HepG2 (cell line): ENCODE measurements around the gene SULT2A1. TPM values are rescaled to one million over a fixed set of nuclear protein-coding genes. Genes with fewer than 3 reads are reported as not detected.

Experiments
- ADNP ChIP-seq: sonication (generic); formaldehyde crosslinking; IDR thresholded peaks from 2 replicates; pipeline ENCODE4 v1.4.0; 2020; ENCODE audit warnings: missing genetic modification reagents
- ATF7-NPFF ChIP-seq: sonication (generic); formaldehyde crosslinking; IDR thresholded peaks from 2 replicates; pipeline ENCODE4 v1.8.1; 2023; ENCODE audit warnings: mild to moderate bottlenecking, low read depth, missing genetic modification reagents, moderate library complexity
- BCL6 ChIP-seq: IDR thresholded peaks from 2 replicates; pipeline ENCODE4 v1.6.1; 2016; ENCODE audit warnings: missing genetic modification reagents, missing compliant biosample characterization
- DMAP1 ChIP-seq: IDR thresholded peaks from 2 replicates; pipeline ENCODE4 v1.6.1; 2016
- FOXJ3 ChIP-seq: sonication (generic); formaldehyde crosslinking; IDR thresholded peaks from 2 replicates; pipeline ENCODE4 v1.4.0; 2020; ENCODE audit warnings: missing genetic modification reagents, mild to moderate bottlenecking, borderline replicate concordance
- HNF4G ChIP-seq, 2 experiments: sonication (generic) in 1 of 2; formaldehyde crosslinking in 1 of 2; IDR thresholded peaks; 2 replicates each; pipeline versions ENCODE4 v1.4.0 to v1.6.1; 2011 to 2020; ENCODE audit warnings: borderline replicate concordance in 2 of 2, low read depth in 2 of 2, mild to moderate bottlenecking in 2 of 2, low read length in 1 of 2, missing genetic modification reagents in 1 of 2, moderate library complexity in 1 of 2
- HOXD1 ChIP-seq: sonication (generic); formaldehyde crosslinking; IDR thresholded peaks from 2 replicates; pipeline ENCODE4 v1.5.0; 2020; ENCODE audit warnings: missing genetic modification reagents
- KLF9 ChIP-seq: IDR thresholded peaks from 2 replicates; pipeline ENCODE4 v1.6.1; 2016; ENCODE audit warnings: low read depth
- MLLT10 ChIP-seq: sonication (generic); formaldehyde crosslinking; IDR thresholded peaks from 2 replicates; pipeline ENCODE4 v1.4.0; 2020; ENCODE audit warnings: missing genetic modification reagents
- PCBP2 ChIP-seq: fragments of 200-400 bp; formaldehyde crosslinking; optimal IDR thresholded peaks from 2 replicates; pipeline ENCODE3; 2018; ENCODE audit warnings: low read length, low read depth; ENCODE audit not compliant: poor library complexity, severe bottlenecking
- RFX5 ChIP-seq: IDR thresholded peaks from 2 replicates; pipeline ENCODE4 v1.6.1; 2011; ENCODE audit warnings: low read depth, low read length, improper control_type of control experiment
- SAP130 ChIP-seq: IDR thresholded peaks from 2 replicates; pipeline ENCODE4 v1.6.1; 2016; ENCODE audit warnings: low read depth
- SMAD3 ChIP-seq: sonication (generic); formaldehyde crosslinking; IDR thresholded peaks from 2 replicates; pipeline ENCODE4 v1.4.0; 2020; ENCODE audit warnings: missing genetic modification reagents
- SMC3 ChIP-seq: IDR thresholded peaks from 2 replicates; pipeline ENCODE4 v1.6.1; 2011; ENCODE audit warnings: low read length, improper control_type of control experiment
- THYN1 ChIP-seq: sonication (generic); formaldehyde crosslinking; IDR thresholded peaks from 2 replicates; pipeline ENCODE4 v1.8.1; 2023; ENCODE audit warnings: low read depth, mild to moderate bottlenecking, moderate library complexity, missing genetic modification reagents, borderline replicate concordance
- TSC22D2 ChIP-seq: sonication (generic); formaldehyde crosslinking; IDR thresholded peaks from 2 replicates; pipeline ENCODE4 v1.5.1; 2020; ENCODE audit warnings: missing genetic modification reagents, mild to moderate bottlenecking, borderline replicate concordance
- ZIK1 ChIP-seq: sonication (generic); formaldehyde crosslinking; IDR thresholded peaks from 2 replicates; pipeline ENCODE4 v1.5.0; 2020; ENCODE audit warnings: mild to moderate bottlenecking, low read depth, missing genetic modification reagents, borderline replicate concordance
- ZNF317 ChIP-seq: sonication (generic); formaldehyde crosslinking; IDR thresholded peaks from 2 replicates; pipeline ENCODE4 v1.5.0; 2020; ENCODE audit warnings: mild to moderate bottlenecking, missing genetic modification reagents
- ZNF652 ChIP-seq: IDR thresholded peaks from 2 replicates; pipeline ENCODE4 v1.6.1; 2016; ENCODE audit warnings: low read depth, borderline replicate concordance
- ZNF883 ChIP-seq: sonication (generic); formaldehyde crosslinking; IDR thresholded peaks from 2 replicates; pipeline ENCODE4 v1.5.1; 2020; ENCODE audit warnings: mild to moderate bottlenecking, missing genetic modification reagents; ENCODE audit errors: not compliant biosample characterization
- polyA plus RNA-seq, 8 experiments: library from polyadenylated mRNA; depleted of rRNA in 3 of 8; stranded (reverse) in 7 of 8; unstranded in 1 of 8; fragments of >200 nt; fragmentation: Illumina TruSeq in 4 of 8; extraction: Trizol in 4 of 8; gene quantifications; 2 replicates each; pipeline versions ENCODE4 v1.2.1 to v1.2.3, GENCODE V29; 2011 to 2016; ENCODE audit warnings: low read depth in 4 of 8, missing spikeins in 1 of 8, mixed read lengths in 1 of 8; ENCODE audit not compliant: insufficient read depth in 1 of 8
- total RNA-seq, 5 experiments: library from RNA; depleted of rRNA; stranded (reverse); fragments of >200 nt; fragmentation: Illumina TruSeq; extraction: Trizol; gene quantifications; 2 replicates each; pipeline ENCODE4 v1.2.3, GENCODE V29; 2016; ENCODE audit warnings: low read depth in 1 of 5
- TF ChIP-seq, protein P1 (sequence below): sonication (generic); formaldehyde crosslinking; IDR thresholded peaks from 2 replicates; pipeline ENCODE4 v1.8.1; 2023; ENCODE audit warnings: mild to moderate bottlenecking, missing genetic modification reagents
- TF ChIP-seq, protein P2 (sequence below): IDR thresholded peaks from 2 replicates; pipeline ENCODE4 v1.6.1; 2012; ENCODE audit warnings: low read depth, low read length, improper control_type of control experiment
- TF ChIP-seq, protein P3 (sequence below): sonication (generic); formaldehyde crosslinking; IDR thresholded peaks from 2 replicates; pipeline ENCODE4 v1.4.0; 2020; ENCODE audit warnings: missing genetic modification reagents, mild to moderate bottlenecking, borderline replicate concordance
- TF ChIP-seq, protein P4 (sequence below): fragments of 450-650 bp; IDR thresholded peaks from 2 replicates; pipeline ENCODE4 v1.6.1; 2017

The SULT2A1 gene
- total and polyA plus RNA-seq, 2 of the 13 experiments (the other 11 are each of a cell fraction or from before 2014, with no cell fraction given), result 137 to 193 TPM

DNA sequence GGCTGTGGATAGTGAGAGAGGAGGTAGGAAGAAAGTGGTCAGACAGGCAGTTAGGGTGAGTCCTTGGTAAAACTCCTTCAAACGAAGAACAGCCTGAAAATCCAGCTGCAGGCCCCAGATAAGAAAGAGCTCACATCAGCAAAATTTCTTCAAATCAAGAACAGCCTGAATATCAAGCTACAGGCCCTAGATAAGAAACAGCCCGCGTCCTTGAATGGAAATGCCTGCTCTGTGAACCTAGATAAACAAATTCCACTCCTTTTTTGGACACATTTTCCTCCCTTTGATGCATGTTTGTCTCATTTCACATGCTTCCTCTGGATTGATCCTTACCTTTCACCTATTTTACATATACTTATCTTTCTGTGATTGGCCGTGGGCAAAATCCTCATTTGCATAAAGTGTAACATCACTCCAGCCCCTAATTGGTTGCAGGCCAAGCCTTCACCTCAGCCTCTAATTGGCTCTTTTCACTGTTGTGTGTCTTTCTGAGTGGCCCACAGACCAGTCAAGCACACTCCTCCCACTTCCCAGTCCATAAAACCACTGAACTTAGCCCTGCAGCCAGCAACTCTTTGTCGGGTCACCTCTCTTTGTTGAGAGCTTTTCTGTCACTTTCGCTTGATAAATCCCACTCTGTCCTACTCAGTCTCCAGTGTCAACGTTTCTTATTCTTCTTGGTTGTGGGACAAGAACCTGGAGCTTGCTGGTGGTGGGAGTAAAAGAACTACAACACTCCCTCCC lies 6.0 kb upstream of the SULT2A1 start (continued):
- TF ChIP-seq HOXD1 (CRISPR knock-in tag), result no peak
- TF ChIP-seq THYN1 (CRISPR knock-in tag), result no peak
- no peak for TF ChIP-seq TSC22D2
- TF ChIP-seq KLF9 (CRISPR knock-in tag), result no peak
- TF ChIP-seq ZNF652 (CRISPR knock-in tag), result no peak
- peak; percentile 80; the same call in 1 of the 2 replicates for TF ChIP-seq RFX5
- TF ChIP-seq FOXJ3 (CRISPR knock-in tag), result peak; percentile 57; the same call in 1 of the 2 replicates
- TF ChIP-seq ATF7-NPFF (CRISPR knock-in tag), result peak; percentile 68; the same call in 1 of the 2 replicates
- TF ChIP-seq, protein P1, sequence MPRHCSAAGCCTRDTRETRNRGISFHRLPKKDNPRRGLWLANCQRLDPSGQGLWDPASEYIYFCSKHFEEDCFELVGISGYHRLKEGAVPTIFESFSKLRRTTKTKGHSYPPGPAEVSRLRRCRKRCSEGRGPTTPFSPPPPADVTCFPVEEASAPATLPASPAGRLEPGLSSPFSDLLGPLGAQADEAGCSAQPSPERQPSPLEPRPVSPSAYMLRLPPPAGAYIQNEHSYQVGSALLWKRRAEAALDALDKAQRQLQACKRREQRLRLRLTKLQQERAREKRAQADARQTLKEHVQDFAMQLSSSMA, result no peak
- no peak for TF ChIP-seq SMAD3 (CRISPR knock-in tag)
- no peak for TF ChIP-seq SMC3
- TF ChIP-seq, protein P2, sequence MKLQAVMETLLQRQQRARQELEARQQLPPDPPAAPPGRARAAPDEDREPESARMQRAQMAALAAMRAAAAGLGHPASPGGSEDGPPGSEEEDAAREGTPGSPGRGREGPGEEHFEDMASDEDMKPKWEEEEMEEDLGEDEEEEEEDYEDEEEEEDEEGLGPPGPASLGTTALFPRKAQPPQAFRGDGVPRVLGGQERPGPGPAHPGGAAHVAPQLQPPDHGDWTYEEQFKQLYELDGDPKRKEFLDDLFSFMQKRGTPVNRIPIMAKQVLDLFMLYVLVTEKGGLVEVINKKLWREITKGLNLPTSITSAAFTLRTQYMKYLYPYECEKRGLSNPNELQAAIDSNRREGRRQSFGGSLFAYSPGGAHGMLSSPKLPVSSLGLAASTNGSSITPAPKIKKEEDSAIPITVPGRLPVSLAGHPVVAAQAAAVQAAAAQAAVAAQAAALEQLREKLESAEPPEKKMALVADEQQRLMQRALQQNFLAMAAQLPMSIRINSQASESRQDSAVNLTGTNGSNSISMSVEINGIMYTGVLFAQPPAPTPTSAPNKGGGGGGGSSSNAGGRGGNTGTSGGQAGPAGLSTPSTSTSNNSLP, result peak; percentile 96
- TF ChIP-seq SAP130 (CRISPR knock-in tag), result peak; percentile 70
- TF ChIP-seq MLLT10, result no peak
- TF ChIP-seq, protein P3, sequence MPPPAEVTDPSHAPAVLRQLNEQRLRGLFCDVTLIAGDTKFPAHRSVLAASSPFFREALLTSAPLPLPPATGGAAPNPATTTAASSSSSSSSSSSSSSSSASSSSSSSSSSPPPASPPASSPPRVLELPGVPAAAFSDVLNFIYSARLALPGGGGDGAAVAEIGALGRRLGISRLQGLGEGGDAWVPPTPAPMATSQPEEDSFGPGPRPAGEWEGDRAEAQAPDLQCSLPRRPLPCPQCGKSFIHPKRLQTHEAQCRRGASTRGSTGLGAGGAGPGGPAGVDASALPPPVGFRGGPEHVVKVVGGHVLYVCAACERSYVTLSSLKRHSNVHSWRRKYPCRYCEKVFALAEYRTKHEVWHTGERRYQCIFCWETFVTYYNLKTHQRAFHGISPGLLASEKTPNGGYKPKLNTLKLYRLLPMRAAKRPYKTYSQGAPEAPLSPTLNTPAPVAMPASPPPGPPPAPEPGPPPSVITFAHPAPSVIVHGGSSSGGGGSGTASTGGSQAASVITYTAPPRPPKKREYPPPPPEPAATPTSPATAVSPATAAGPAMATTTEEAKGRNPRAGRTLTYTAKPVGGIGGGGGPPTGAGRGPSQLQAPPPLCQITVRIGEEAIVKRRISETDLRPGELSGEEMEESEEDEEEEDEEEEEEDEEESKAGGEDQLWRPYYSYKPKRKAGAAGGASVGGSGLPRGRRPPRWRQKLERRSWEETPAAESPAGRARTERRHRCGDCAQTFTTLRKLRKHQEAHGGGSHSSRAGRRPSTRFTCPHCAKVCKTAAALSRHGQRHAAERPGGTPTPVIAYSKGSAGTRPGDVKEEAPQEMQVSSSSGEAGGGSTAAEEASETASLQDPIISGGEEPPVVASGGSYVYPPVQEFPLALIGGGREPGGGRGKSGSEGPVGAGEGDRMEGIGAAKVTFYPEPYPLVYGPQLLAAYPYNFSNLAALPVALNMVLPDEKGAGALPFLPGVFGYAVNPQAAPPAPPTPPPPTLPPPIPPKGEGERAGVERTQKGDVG (CRISPR knock-in tag), result no peak
- TF ChIP-seq, protein P4, sequence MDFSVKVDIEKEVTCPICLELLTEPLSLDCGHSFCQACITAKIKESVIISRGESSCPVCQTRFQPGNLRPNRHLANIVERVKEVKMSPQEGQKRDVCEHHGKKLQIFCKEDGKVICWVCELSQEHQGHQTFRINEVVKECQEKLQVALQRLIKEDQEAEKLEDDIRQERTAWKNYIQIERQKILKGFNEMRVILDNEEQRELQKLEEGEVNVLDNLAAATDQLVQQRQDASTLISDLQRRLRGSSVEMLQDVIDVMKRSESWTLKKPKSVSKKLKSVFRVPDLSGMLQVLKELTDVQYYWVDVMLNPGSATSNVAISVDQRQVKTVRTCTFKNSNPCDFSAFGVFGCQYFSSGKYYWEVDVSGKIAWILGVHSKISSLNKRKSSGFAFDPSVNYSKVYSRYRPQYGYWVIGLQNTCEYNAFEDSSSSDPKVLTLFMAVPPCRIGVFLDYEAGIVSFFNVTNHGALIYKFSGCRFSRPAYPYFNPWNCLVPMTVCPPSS, result no peak
- peak; percentile 57 for TF ChIP-seq BCL6 (CRISPR knock-in tag)
- TF ChIP-seq DMAP1, result no peak
- no peak for TF ChIP-seq ZIK1
- no peak for TF ChIP-seq PCBP2
- TF ChIP-seq ZNF883 (CRISPR knock-in tag), result no peak
- no peak for TF ChIP-seq ADNP (CRISPR knock-in tag)
- peak; percentile 65 for TF ChIP-seq ZNF317
- no peak for TF ChIP-seq HNF4G (IDR thresholded peaks at IDR 0.05; ENCODE audit: borderline replicate concordance, low read depth, low read length)
- no peak for TF ChIP-seq HNF4G (CRISPR knock-in tag; IDR thresholded peaks at IDR 0.05; ENCODE audit: borderline replicate concordance, low read depth)
